Measurements from ENCODE around the gene SNTA1.
"Not testable (repeated sequence)": the region's sequence is repeated elsewhere in the genome, so short reads cannot be mapped to it uniquely, and the experiment has no call there.

The SNTA1 gene

GRCh38 chr20:33431797-33432381, 11.7 kb downstream of the SNTA1 start:
- no peak for DNase-seq (ENCODE audit: low read depth in 2 of 2, low spot score in 1 of 2)

- not testable (repeated sequence) for DNase-seq (ENCODE audit: low read depth in 2 of 2, low spot score in 1 of 2)
These were observed 19.7 kb downstream of the SNTA1 start for GRCh38 chr20:33423875-33424274.

- DNase-seq (ENCODE audit: low read depth in 2 of 2, low spot score in 1 of 2), result no peak
These were observed 20.3 kb downstream of the SNTA1 start for GRCh38 chr20:33423141-33423834.

- no peak for DNase-seq (ENCODE audit: low read depth in 2 of 2, low spot score in 1 of 2)
These were observed 24.2 kb downstream of the SNTA1 start for GRCh38 chr20:33419140-33419974.

GRCh38 chr20:33418033-33418432, 25.5 kb downstream of the SNTA1 start:
- DNase-seq (ENCODE audit: low read depth in 2 of 2, low spot score in 1 of 2), result no peak

GRCh38 chr20:33415948-33416347, 27.6 kb downstream of the SNTA1 start:
- no peak for DNase-seq (ENCODE audit: low read depth in 2 of 2, low spot score in 1 of 2)

GRCh38 chr20:33412484-33412838, 31.1 kb downstream of the SNTA1 start:
- no peak for DNase-seq (ENCODE audit: low read depth in 2 of 2, low spot score in 1 of 2)

GRCh38 chr20:33411711-33412483, 31.7 kb downstream of the SNTA1 start:
- no peak for DNase-seq (ENCODE audit: low read depth in 2 of 2, low spot score in 1 of 2)

GRCh38 chr20:33411242-33411641, 32.3 kb downstream of the SNTA1 start:
- DNase-seq (ENCODE audit: low read depth in 2 of 2, low spot score in 1 of 2), result no peak

- DNase-seq (ENCODE audit: low read depth in 2 of 2, low spot score in 1 of 2), result no peak
These were observed 33.4 kb downstream of the SNTA1 start for GRCh38 chr20:33410081-33410742.

GRCh38 chr20:33408716-33409654, 34.6 kb downstream of the SNTA1 start:
- DNase-seq (ENCODE audit: low read depth in 2 of 2, low spot score in 1 of 2), result no peak

- no peak for DNase-seq (ENCODE audit: low read depth in 2 of 2, low spot score in 1 of 2)
These were observed 35.2 kb downstream of the SNTA1 start for GRCh38 chr20:33408313-33408712.

GRCh38 chr20:33407796-33408195, 35.8 kb downstream of the SNTA1 start:
- no peak for DNase-seq (ENCODE audit: low read depth in 2 of 2, low spot score in 1 of 2)

- DNase-seq (ENCODE audit: low read depth in 2 of 2, low spot score in 1 of 2), result no peak
These were observed 36.3 kb downstream of the SNTA1 start for GRCh38 chr20:33407251-33407650.

- DNase-seq (ENCODE audit: low read depth in 2 of 2, low spot score in 1 of 2), result no peak
These were observed 39.3 kb downstream of the SNTA1 start for GRCh38 chr20:33404281-33404680.

- DNase-seq (ENCODE audit: low read depth in 2 of 2, low spot score in 1 of 2), result no peak
These were observed 41.6 kb downstream of the SNTA1 start for GRCh38 chr20:33401921-33402369.

GRCh38 chr20:33401184-33401920, 42.2 kb downstream of the SNTA1 start, which contains the start of gene CDK5RAP1:
Gene CDK5RAP1, minus strand, starts transcription at chr20:33401519. Its CDS starts 4,455 bp downstream, at chr20:33397064.
- DNase-seq (ENCODE audit: low read depth in 2 of 2, low spot score in 1 of 2), result peak; percentile 64 to 67

- no peak for DNase-seq (ENCODE audit: low read depth in 2 of 2, low spot score in 1 of 2)
These were observed 42.8 kb downstream of the SNTA1 start for GRCh38 chr20:33400812-33401183.

GRCh38 chr20:33399924-33400323, 43.6 kb downstream of the SNTA1 start:
- no peak for DNase-seq (ENCODE audit: low read depth in 2 of 2, low spot score in 1 of 2)

All from stimulated activated CD8-positive, alpha-beta memory T cell treated with anti-CD3 and anti-CD28 coated beads, Interleukin-4, amount 100 ng/mL, for 4 hours (primary cell).